HG02885 (cell line): ENCODE data around the gene COL21A1.

Source experiments
- ATAC-seq: cut with Tn5 transposase; IDR thresholded peaks from one replicate; pipeline ENCODE4 v1.9.1; 2021; ENCODE audit warnings: mild to moderate bottlenecking; ENCODE audit not compliant: unreplicated experiment, poor library complexity

COL21A1 gene

GRCh38 chr6:56204134-56204533 lies 43.2 kb downstream of the COL21A1 start:
- ATAC-seq = no peak

- no peak for ATAC-seq
These were observed 47.4 kb downstream of the COL21A1 start for GRCh38 chr6:56199956-56200355.

- ATAC-seq = no peak
These were observed 53.5 kb downstream of the COL21A1 start for GRCh38 chr6:56193846-56194245.

GRCh38 chr6:56188429-56188828 lies 59.0 kb downstream of the COL21A1 start:
- ATAC-seq = no peak

- no peak for ATAC-seq
These were observed 59.7 kb downstream of the COL21A1 start for GRCh38 chr6:56187686-56188085.

GRCh38 chr6:56176741-56177140 lies 70.6 kb downstream of the COL21A1 start:
- ATAC-seq = no peak

- no peak for ATAC-seq
These were observed 74.2 kb downstream of the COL21A1 start for GRCh38 chr6:56173228-56173627.

- no peak for ATAC-seq
These were observed 75.2 kb downstream of the COL21A1 start for GRCh38 chr6:56172144-56172543.

- no peak for ATAC-seq
These were observed 78.0 kb downstream of the COL21A1 start for GRCh38 chr6:56169366-56169765.

GRCh38 chr6:56168596-56168995 lies 78.8 kb downstream of the COL21A1 start:
- no peak for ATAC-seq

- ATAC-seq = no peak
These were observed 85.3 kb downstream of the COL21A1 start for GRCh38 chr6:56162081-56162480.

GRCh38 chr6:56160489-56160888 lies 86.9 kb downstream of the COL21A1 start:
- no peak for ATAC-seq

GRCh38 chr6:56158571-56158970 lies 88.8 kb downstream of the COL21A1 start:
- ATAC-seq = no peak

GRCh38 chr6:56156643-56157042 lies 90.7 kb downstream of the COL21A1 start:
- no peak for ATAC-seq

- no peak for ATAC-seq
These were observed 91.7 kb downstream of the COL21A1 start for GRCh38 chr6:56155634-56156141.

- no peak for ATAC-seq
These were observed 93.3 kb downstream of the COL21A1 start for GRCh38 chr6:56154076-56154475.

- ATAC-seq = no peak
These were observed 94.8 kb downstream of the COL21A1 start for GRCh38 chr6:56152611-56153010.

GRCh38 chr6:56151609-56152224 lies 95.7 kb downstream of the COL21A1 start:
- ATAC-seq = no peak

- ATAC-seq = no peak
These were observed 98.7 kb downstream of the COL21A1 start for GRCh38 chr6:56148488-56149186.

GRCh38 chr6:56147766-56148165 lies 99.6 kb downstream of the COL21A1 start:
- no peak for ATAC-seq

GRCh38 chr6:56146086-56146485 lies 101.3 kb downstream of the COL21A1 start:
- no peak for ATAC-seq

GRCh38 chr6:56145616-56146015 lies 101.8 kb downstream of the COL21A1 start:
- ATAC-seq = no peak
